Measurements from ENCODE around the gene SPPL2C. TPM values are rescaled to one million over a fixed set of nuclear protein-coding genes. Genes with fewer than 3 reads are reported as not detected.

SPPL2C gene, protein sequence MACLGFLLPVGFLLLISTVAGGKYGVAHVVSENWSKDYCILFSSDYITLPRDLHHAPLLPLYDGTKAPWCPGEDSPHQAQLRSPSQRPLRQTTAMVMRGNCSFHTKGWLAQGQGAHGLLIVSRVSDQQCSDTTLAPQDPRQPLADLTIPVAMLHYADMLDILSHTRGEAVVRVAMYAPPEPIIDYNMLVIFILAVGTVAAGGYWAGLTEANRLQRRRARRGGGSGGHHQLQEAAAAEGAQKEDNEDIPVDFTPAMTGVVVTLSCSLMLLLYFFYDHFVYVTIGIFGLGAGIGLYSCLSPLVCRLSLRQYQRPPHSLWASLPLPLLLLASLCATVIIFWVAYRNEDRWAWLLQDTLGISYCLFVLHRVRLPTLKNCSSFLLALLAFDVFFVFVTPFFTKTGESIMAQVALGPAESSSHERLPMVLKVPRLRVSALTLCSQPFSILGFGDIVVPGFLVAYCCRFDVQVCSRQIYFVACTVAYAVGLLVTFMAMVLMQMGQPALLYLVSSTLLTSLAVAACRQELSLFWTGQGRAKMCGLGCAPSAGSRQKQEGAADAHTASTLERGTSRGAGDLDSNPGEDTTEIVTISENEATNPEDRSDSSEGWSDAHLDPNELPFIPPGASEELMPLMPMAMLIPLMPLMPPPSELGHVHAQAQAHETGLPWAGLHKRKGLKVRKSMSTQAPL
- not detected in 2 replicates for total RNA-seq (ENCODE audit: low replicate concordance)

DNA sequence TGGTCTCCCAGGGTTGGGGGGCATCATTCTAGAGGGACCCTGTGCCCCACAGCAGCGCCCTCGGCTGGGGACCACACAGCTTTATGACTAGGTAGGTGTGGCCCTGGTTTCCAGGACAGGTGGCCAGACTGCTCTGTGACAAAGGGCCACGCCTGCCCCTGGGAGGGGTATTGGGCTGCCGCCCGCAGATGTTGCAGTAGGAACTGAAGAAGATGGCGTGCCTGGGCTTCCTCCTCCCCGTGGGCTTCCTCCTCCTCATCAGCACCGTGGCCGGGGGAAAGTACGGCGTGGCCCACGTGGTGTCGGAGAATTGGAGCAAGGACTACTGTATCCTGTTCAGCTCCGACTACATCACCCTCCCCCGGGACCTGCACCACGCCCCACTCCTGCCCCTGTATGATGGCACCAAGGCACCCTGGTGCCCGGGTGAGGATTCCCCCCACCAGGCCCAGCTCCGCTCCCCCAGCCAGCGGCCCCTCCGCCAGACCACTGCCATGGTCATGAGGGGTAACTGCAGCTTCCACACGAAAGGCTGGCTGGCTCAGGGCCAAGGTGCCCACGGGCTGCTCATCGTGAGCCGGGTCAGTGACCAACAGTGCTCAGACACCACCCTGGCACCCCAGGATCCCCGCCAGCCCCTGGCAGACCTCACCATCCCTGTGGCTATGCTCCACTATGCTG lies at the start of gene SPPL2C:
SPPL2C (plus strand) TSS at position 187 of the 681 bp plus-strand sequence; CDS start at position 213, 26 bp downstream.
- H3F3A ChIP-seq (ENCODE audit: low read depth), result no peaks in the 10 kb centered on the region
- no peak within 1 kb of the TSS for H2AFZ ChIP-seq (replicated peaks)
- no peaks in the 10 kb centered on the region for H4K20me1 ChIP-seq (ENCODE audit: low read depth)
- H3K27ac Mint-ChIP-seq, result no peak within 1 kb of the TSS
- DNase-seq (ENCODE audit: low spot score), result no peak
- no peaks in the 10 kb centered on the region for H3K36me3 Mint-ChIP-seq
- H3K9me3 ChIP-seq (ENCODE audit: low read depth), result no peaks in the 10 kb centered on the region
- no peaks in the 10 kb centered on the region for H3K4me1 ChIP-seq
- no peak within 1 kb of the TSS for H3K4me3 Mint-ChIP-seq
- H3K9me3 Mint-ChIP-seq, result peaks cover 2% of the 10 kb centered on the region
- no peaks in the 10 kb centered on the region for H3K27me3 ChIP-seq
- TF ChIP-seq, protein P1, sequence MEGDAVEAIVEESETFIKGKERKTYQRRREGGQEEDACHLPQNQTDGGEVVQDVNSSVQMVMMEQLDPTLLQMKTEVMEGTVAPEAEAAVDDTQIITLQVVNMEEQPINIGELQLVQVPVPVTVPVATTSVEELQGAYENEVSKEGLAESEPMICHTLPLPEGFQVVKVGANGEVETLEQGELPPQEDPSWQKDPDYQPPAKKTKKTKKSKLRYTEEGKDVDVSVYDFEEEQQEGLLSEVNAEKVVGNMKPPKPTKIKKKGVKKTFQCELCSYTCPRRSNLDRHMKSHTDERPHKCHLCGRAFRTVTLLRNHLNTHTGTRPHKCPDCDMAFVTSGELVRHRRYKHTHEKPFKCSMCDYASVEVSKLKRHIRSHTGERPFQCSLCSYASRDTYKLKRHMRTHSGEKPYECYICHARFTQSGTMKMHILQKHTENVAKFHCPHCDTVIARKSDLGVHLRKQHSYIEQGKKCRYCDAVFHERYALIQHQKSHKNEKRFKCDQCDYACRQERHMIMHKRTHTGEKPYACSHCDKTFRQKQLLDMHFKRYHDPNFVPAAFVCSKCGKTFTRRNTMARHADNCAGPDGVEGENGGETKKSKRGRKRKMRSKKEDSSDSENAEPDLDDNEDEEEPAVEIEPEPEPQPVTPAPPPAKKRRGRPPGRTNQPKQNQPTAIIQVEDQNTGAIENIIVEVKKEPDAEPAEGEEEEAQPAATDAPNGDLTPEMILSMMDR (IDR thresholded peaks at IDR 0.05), result no peak
- TF ChIP-seq EZH2phosphoT487 (IDR thresholded peaks at IDR 0.05) (no peak), EZH2 (IDR thresholded peaks at IDR 0.05) (no peak)
- no peaks in the 10 kb centered on the region for H3K36me3 ChIP-seq
- no peaks in the 10 kb centered on the region for H3K4me1 Mint-ChIP-seq
- no peak within 1 kb of the TSS for H3K4me3 ChIP-seq
- peaks cover 8% of the 10 kb centered on the region for H3K27me3 Mint-ChIP-seq (ENCODE audit: insufficient read depth, low read depth)
- H3K27ac ChIP-seq, result no peak within 1 kb of the TSS
- no peaks in the 10 kb centered on the region for H3K79me2 ChIP-seq (ENCODE audit: low read depth)
- no peak within 1 kb of the TSS for H3K9ac ChIP-seq
- no peak within 1 kb of the TSS for H3K4me2 ChIP-seq

DNA sequence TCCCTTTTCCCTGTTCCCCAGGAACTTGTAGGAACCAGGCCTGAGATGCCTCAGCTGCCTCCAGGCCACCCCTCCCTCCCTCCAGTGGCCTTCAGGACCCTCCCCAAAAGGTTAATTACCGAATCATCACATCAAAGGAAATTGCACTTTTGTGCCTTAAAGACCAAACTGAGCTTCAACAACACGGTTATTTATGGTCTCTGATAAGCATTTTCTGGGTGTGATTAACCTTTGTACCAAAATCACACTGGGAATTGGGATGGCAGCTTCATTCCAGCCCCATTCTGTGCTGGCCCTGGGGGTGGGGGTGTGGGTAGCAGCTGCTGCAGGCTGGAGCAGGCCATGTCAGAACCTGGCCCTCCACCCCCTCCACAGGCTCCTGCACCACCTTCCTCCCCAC lies 43.9 kb upstream of the SPPL2C start:
- H3F3A ChIP-seq (ENCODE audit: low read depth), result no peaks in the 10 kb centered on the region
- Mint-ChIP-seq H3K27ac (no peak overlapping the region), H3K4me1 (peaks cover 15% of the 10 kb centered on the region), H3K36me3 (no peaks in the 10 kb centered on the region), H3K4me3 (no peak overlapping the region), H3K27me3 (ENCODE audit: insufficient read depth, low read depth) (peaks cover 21% of the 10 kb centered on the region), H3K9me3 (no peaks in the 10 kb centered on the region)
- no peak overlapping the region for H3K27ac ChIP-seq
- no peak overlapping the region for H2AFZ ChIP-seq (replicated peaks)
- no peak overlapping the region for H3K4me2 ChIP-seq
- TF ChIP-seq EZH2 (IDR thresholded peaks at IDR 0.05) (no peak), EZH2phosphoT487 (IDR thresholded peaks at IDR 0.05) (no peak)
- TF ChIP-seq, protein P1 (IDR thresholded peaks at IDR 0.05), result no peak
- no peak for DNase-seq (ENCODE audit: low spot score)
- no peaks in the 10 kb centered on the region for H3K36me3 ChIP-seq
- no peaks in the 10 kb centered on the region for H4K20me1 ChIP-seq (ENCODE audit: low read depth)
- no peak overlapping the region for H3K4me3 ChIP-seq
- peaks cover 4% of the 10 kb centered on the region for H3K4me1 ChIP-seq
- no peak overlapping the region for H3K9ac ChIP-seq
- no peaks in the 10 kb centered on the region for H3K9me3 ChIP-seq (ENCODE audit: low read depth)
- H3K27me3 ChIP-seq, result no peaks in the 10 kb centered on the region
- H3K79me2 ChIP-seq (ENCODE audit: low read depth), result no peaks in the 10 kb centered on the region

DNA sequence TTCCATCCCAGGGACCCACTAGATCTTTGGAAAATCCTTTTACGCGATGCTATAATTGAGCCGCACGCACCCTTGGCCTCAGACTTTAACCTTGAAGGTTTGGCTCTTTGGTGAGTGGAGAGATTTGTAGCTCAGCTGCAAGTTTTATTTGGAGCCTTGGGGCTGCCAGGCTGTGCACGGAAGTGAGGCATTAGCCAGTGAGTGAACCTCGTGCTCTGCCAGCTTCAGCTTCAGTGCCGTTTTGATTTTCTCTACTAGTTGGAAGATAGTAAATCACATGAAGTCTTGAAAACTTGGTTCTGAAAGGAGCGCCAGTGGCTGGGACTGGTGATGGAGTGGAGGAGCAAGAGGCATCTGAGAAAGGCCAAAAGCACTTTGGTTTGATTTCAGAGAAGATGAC lies 43.3 kb upstream of the SPPL2C start:
- Histone ChIP-seq H3K9ac (no peak overlapping the region), H3K4me1 (no peaks in the 10 kb centered on the region), H3K4me3 (no peak overlapping the region), H2AFZ (replicated peaks) (no peak overlapping the region), H3K79me2 (ENCODE audit: low read depth) (no peaks in the 10 kb centered on the region), H3K27ac (no peak overlapping the region), H3K36me3 (no peaks in the 10 kb centered on the region), H4K20me1 (ENCODE audit: low read depth) (no peaks in the 10 kb centered on the region), H3F3A (ENCODE audit: low read depth) (no peaks in the 10 kb centered on the region), H3K9me3 (ENCODE audit: low read depth) (no peaks in the 10 kb centered on the region), H3K4me2 (no peak overlapping the region), H3K27me3 (no peaks in the 10 kb centered on the region)
- H3K4me1 Mint-ChIP-seq, result peaks cover 13% of the 10 kb centered on the region
- peaks cover 21% of the 10 kb centered on the region for H3K27me3 Mint-ChIP-seq (ENCODE audit: insufficient read depth, low read depth)
- no peak overlapping the region for H3K27ac Mint-ChIP-seq
- no peak for DNase-seq (ENCODE audit: low spot score)
- H3K4me3 Mint-ChIP-seq, result no peak overlapping the region
- TF ChIP-seq, protein P1 (IDR thresholded peaks at IDR 0.05), result no peak
- TF ChIP-seq EZH2 (IDR thresholded peaks at IDR 0.05) (no peak), EZH2phosphoT487 (IDR thresholded peaks at IDR 0.05) (no peak)
- H3K9me3 Mint-ChIP-seq, result no peaks in the 10 kb centered on the region
- no peaks in the 10 kb centered on the region for H3K36me3 Mint-ChIP-seq
